Adrenal gland (tissue), 5 donors: ENCODE results near the gene GOLGB1.

Source experiments
- POLR2A ChIP-seq, 2 donors: fragments of 450-650 bp; IDR thresholded peaks; one replicate each; pipeline ENCODE4 v1.6.1; 2017; ENCODE audit warnings: antibody characterized with exemption in 2 of 2, mild to moderate bottlenecking in 2 of 2, moderate library complexity in 1 of 2
- TF ChIP-seq, protein P1 (sequence below), 6 experiments: fragments of 450-650 bp in 4 of 6; fragments of 200-600 bp in 2 of 6; sonication (generic) in 1 of 6; IDR thresholded peaks; 1 replicate in 5 of 6; 2 replicates in 1 of 6; pipeline versions ENCODE4 v1.5.1 to v1.8.0; 2016 to 2021; ENCODE audit warnings: antibody characterized with exemption in 6 of 6, mild to moderate bottlenecking in 2 of 6, moderate library complexity in 1 of 6
- donor health status: DM: no; HTN: no; CAD: no.

DNA sequence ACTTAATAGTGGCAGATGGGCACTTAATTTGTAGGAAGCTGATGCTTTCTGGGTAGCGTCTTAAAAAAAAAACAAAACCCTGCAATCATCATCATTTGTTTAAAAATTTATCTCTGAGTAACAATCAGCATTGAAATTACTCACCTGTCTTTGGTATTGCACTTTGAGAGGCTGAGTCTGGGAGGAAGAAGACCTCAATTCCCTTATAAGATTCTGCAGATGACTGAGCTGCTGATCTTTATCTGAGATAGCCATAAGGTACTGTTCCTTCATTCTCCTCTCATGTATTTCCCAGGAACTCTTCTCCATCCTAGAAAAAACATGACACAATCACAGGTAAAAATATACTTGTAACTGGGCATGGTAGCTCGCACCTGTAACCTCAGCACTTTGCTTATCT lies 72.4 kb downstream of the GOLGB1 start:
- TF ChIP-seq, protein P1, sequence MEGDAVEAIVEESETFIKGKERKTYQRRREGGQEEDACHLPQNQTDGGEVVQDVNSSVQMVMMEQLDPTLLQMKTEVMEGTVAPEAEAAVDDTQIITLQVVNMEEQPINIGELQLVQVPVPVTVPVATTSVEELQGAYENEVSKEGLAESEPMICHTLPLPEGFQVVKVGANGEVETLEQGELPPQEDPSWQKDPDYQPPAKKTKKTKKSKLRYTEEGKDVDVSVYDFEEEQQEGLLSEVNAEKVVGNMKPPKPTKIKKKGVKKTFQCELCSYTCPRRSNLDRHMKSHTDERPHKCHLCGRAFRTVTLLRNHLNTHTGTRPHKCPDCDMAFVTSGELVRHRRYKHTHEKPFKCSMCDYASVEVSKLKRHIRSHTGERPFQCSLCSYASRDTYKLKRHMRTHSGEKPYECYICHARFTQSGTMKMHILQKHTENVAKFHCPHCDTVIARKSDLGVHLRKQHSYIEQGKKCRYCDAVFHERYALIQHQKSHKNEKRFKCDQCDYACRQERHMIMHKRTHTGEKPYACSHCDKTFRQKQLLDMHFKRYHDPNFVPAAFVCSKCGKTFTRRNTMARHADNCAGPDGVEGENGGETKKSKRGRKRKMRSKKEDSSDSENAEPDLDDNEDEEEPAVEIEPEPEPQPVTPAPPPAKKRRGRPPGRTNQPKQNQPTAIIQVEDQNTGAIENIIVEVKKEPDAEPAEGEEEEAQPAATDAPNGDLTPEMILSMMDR (IDR thresholded peaks at IDR 0.05) = no peak
- TF ChIP-seq POLR2A (IDR thresholded peaks at IDR 0.05) = no peak
